ENCODE results near the gene TECTA.
A peak's percentile ranks its signal among the peaks of the same experiment; 100 is the strongest.

Gene TECTA
- 0 to 4.2 (median 0.29) reads per million in 17 experiments for total RNA-seq

- no peak for DNase-seq
Measured at GRCh38 chr11:121100943-121101342, at the start of gene TECTA. TSS of gene TECTA (plus strand) at chr11:121101243. CDS start at chr11:121102666, 1,423 bp downstream.

- no peak for DNase-seq
Measured at GRCh38 chr11:121053244-121053643, 47.8 kb upstream of the TECTA start.

- DNase-seq, result no peak
Measured at GRCh38 chr11:121054266-121054665, 46.8 kb upstream of the TECTA start.

GRCh38 chr11:121055076-121055475 is 46.0 kb upstream of the TECTA start:
- DNase-seq, result no peak

- DNase-seq, result no peak
Measured at GRCh38 chr11:121057922-121058321, 43.1 kb upstream of the TECTA start.

- DNase-seq, result peak in 1 of 4 experiments; percentile 15
Measured at GRCh38 chr11:121058941-121059340, 42.1 kb upstream of the TECTA start.

- peak in 2 of 4 experiments; percentile 38 to 55 for DNase-seq
Measured at GRCh38 chr11:121059605-121060004, 41.4 kb upstream of the TECTA start.

- DNase-seq, result peak in 2 of 4 experiments; percentile 8 to 9
Measured at GRCh38 chr11:121063728-121064127, 37.3 kb upstream of the TECTA start.

- no peak for DNase-seq
Measured at GRCh38 chr11:121066623-121067022, 34.4 kb upstream of the TECTA start.

- no peak for DNase-seq
Measured at GRCh38 chr11:121067026-121067425, 34.0 kb upstream of the TECTA start.

GRCh38 chr11:121067453-121067852 is 33.6 kb upstream of the TECTA start:
- no peak for DNase-seq

- DNase-seq, result no peak
Measured at GRCh38 chr11:121067962-121068647, 32.9 kb upstream of the TECTA start.

GRCh38 chr11:121068787-121069186 is 32.3 kb upstream of the TECTA start:
- DNase-seq, result no peak

GRCh38 chr11:121070951-121071845 is 29.8 kb upstream of the TECTA start:
- DNase-seq, result peak in 1 of 4 experiments; percentile 6

- DNase-seq, result no peak
Measured at GRCh38 chr11:121071846-121072450, 29.1 kb upstream of the TECTA start.

GRCh38 chr11:121081321-121081720 is 19.7 kb upstream of the TECTA start:
- DNase-seq, result no peak

GRCh38 chr11:121082219-121082618 is 18.8 kb upstream of the TECTA start:
- peak in 1 of 4 experiments; percentile 3 for DNase-seq

GRCh38 chr11:121082670-121083069 is 18.4 kb upstream of the TECTA start:
- peak in 1 of 4 experiments; percentile 1 for DNase-seq

- DNase-seq, result no peak
Measured at GRCh38 chr11:121086866-121087265, 14.2 kb upstream of the TECTA start.

- no peak for DNase-seq
Measured at GRCh38 chr11:121089566-121089965, 11.5 kb upstream of the TECTA start.

- DNase-seq, result no peak
Measured at GRCh38 chr11:121090145-121090721, 10.8 kb upstream of the TECTA start.

- DNase-seq, result peak; percentile 74 to 93 (median 84)
Measured at GRCh38 chr11:121091492-121092152, 9.4 kb upstream of the TECTA start.
